ENCODE measurements around the gene INCA1.

Gene INCA1

DNA sequence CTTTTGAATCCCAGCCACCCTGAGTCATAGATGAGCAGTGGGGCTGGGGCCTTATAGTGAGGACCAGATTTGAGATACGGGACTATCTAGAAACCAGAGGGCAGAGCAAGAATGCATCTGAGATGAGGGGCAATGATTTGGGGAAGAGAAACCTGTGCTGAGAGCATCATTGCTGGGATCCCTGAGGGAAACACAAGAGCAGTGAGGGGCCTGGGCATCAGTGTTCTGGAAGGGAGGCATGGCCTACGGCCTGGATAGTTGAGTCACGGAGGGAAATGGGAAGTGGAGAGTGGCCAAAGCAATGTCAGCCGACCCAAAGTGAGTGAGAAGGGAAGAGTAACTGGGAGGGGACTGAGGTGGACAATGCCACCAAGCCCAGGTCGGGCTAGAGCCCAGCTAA, 15.0 kb downstream of the INCA1 start:
- TF ChIP-seq, protein P1, sequence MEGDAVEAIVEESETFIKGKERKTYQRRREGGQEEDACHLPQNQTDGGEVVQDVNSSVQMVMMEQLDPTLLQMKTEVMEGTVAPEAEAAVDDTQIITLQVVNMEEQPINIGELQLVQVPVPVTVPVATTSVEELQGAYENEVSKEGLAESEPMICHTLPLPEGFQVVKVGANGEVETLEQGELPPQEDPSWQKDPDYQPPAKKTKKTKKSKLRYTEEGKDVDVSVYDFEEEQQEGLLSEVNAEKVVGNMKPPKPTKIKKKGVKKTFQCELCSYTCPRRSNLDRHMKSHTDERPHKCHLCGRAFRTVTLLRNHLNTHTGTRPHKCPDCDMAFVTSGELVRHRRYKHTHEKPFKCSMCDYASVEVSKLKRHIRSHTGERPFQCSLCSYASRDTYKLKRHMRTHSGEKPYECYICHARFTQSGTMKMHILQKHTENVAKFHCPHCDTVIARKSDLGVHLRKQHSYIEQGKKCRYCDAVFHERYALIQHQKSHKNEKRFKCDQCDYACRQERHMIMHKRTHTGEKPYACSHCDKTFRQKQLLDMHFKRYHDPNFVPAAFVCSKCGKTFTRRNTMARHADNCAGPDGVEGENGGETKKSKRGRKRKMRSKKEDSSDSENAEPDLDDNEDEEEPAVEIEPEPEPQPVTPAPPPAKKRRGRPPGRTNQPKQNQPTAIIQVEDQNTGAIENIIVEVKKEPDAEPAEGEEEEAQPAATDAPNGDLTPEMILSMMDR (IDR thresholded peaks at IDR 0.05; ENCODE audit: low read depth, low read length, poor library complexity, severe bottlenecking), result no peak
- no peak for TF ChIP-seq EZH2phosphoT487 (IDR thresholded peaks at IDR 0.05; ENCODE audit: borderline replicate concordance, low read length)
- Histone ChIP-seq H4K20me1 (ENCODE audit: control insufficient read depth, insufficient read depth, low read depth, low read length) (no peaks in the 10 kb centered on the region), H3K9me2 (replicated peaks; ENCODE audit: control insufficient read depth, low read length) (no peaks in the 10 kb centered on the region), H3K36me3 (ENCODE audit: control insufficient read depth, low read length) (peaks cover 53% of the 10 kb centered on the region), H3F3A (ENCODE audit: control insufficient read depth, insufficient read depth) (peaks cover 4% of the 10 kb centered on the region; the same call in 1 of the 2 replicates), H3K9me3 (ENCODE audit: control insufficient read depth, insufficient read depth, low read length) (no peaks in the 10 kb centered on the region), H3K4me2 (ENCODE audit: low read length) (no peak overlapping the region), H3K4me3 (ENCODE audit: low read length) (no peak overlapping the region), H3K27ac (ENCODE audit: low read depth, low read length) (no peak overlapping the region), H3K4me1 (ENCODE audit: control insufficient read depth, low read length) (peaks cover 40% of the 10 kb centered on the region), H3K27me3 (ENCODE audit: control insufficient read depth, low read length) (no peaks in the 10 kb centered on the region), H3K79me2 (ENCODE audit: control insufficient read depth, low read length) (peaks cover 16% of the 10 kb centered on the region)

DNA sequence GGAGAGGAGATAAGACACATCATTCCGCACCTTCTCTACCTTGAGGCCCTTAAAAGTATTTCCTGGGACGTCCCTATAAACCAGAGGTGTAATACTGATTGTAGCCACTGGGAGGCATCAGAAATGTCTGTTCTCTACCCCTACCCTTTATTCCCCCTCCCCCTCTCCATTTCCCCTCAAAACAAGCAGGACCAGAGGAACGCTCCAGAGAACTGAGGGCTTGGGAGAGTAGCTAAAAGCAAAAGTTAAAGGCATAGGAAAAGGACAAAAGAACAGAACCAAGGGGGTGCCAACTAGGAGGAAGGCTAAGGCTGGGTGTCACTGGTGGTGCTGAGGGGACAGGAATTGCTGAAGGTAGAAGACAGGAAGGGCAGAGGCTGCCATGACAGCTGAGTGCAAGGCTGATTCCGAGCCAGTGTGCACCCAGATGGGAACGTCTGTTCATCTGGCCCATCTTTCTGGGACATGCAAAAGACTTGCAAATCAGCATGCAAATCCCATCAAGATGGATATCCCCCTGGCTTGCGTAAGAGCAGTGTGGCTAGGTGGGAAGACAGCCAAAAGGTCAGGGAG, 16.6 kb downstream of the INCA1 start:
- 0 out of 2 replicates have a peak overlapping the region, but pooled peaks have one; percentile 8 for H3K4me3 ChIP-seq (ENCODE audit: low read length)
- H3K9me2 ChIP-seq (replicated peaks; ENCODE audit: control insufficient read depth, low read length), result no peaks in the 10 kb centered on the region
- TF ChIP-seq EZH2phosphoT487 (IDR thresholded peaks at IDR 0.05; ENCODE audit: borderline replicate concordance, low read length), result no peak
- TF ChIP-seq, protein P1 (IDR thresholded peaks at IDR 0.05; ENCODE audit: low read depth, low read length, poor library complexity, severe bottlenecking), result peak; percentile 74
- H4K20me1 ChIP-seq (ENCODE audit: control insufficient read depth, insufficient read depth, low read depth, low read length), result no peaks in the 10 kb centered on the region
- H3K27ac ChIP-seq (ENCODE audit: low read depth, low read length), result peak overlapping the region; percentile 2; the same call in 1 of the 2 replicates
- H3K4me1 ChIP-seq (ENCODE audit: control insufficient read depth, low read length), result peaks cover 29% of the 10 kb centered on the region
- H3K79me2 ChIP-seq (ENCODE audit: control insufficient read depth, low read length), result no peaks in the 10 kb centered on the region; the same call in 1 of the 2 replicates
- H3K4me2 ChIP-seq (ENCODE audit: low read length), result peak overlapping the region; percentile 54
- H3K27me3 ChIP-seq (ENCODE audit: control insufficient read depth, low read length), result no peaks in the 10 kb centered on the region
- H3K9me3 ChIP-seq (ENCODE audit: control insufficient read depth, insufficient read depth, low read length), result no peaks in the 10 kb centered on the region
- H3K36me3 ChIP-seq (ENCODE audit: control insufficient read depth, low read length), result peaks cover 60% of the 10 kb centered on the region
- H3F3A ChIP-seq (ENCODE audit: control insufficient read depth, insufficient read depth), result peaks cover 4% of the 10 kb centered on the region; the same call in 1 of the 2 replicates

DNA sequence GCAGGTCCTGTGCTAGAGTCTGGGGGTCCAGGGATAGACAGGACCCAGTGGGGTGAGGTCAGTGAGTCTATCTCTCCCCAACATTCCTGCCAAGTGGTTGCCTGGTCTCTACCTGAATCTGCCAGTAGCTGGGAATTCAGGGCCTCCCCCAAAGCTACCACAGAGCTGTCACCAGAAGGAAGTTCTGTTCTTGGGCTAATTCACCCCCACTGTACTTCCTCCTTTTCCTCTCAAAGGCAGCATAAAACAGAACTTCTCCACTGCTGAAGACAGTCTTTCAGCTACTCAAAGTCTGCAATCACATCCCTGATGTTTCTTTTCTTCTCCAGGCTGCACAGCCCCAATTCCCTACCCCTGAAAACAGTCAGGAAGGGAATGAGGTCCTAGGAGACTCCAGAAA, 18.6 kb downstream of the INCA1 start:
- Histone ChIP-seq H3K79me2 (ENCODE audit: control insufficient read depth, low read length) (no peaks in the 10 kb centered on the region), H3K9me2 (replicated peaks; ENCODE audit: control insufficient read depth, low read length) (no peaks in the 10 kb centered on the region), H3K4me3 (ENCODE audit: low read length) (no peak overlapping the region), H3K9me3 (ENCODE audit: control insufficient read depth, insufficient read depth, low read length) (no peaks in the 10 kb centered on the region), H3K27me3 (ENCODE audit: control insufficient read depth, low read length) (no peaks in the 10 kb centered on the region), H3K4me2 (ENCODE audit: low read length) (no peak overlapping the region), H3F3A (ENCODE audit: control insufficient read depth, insufficient read depth) (peaks cover 4% of the 10 kb centered on the region; the same call in 1 of the 2 replicates), H4K20me1 (ENCODE audit: control insufficient read depth, insufficient read depth, low read depth, low read length) (no peaks in the 10 kb centered on the region), H3K27ac (ENCODE audit: low read depth, low read length) (no peak overlapping the region), H3K4me1 (ENCODE audit: control insufficient read depth, low read length) (peaks cover 29% of the 10 kb centered on the region), H3K36me3 (ENCODE audit: control insufficient read depth, low read length) (peaks cover 69% of the 10 kb centered on the region)
- no peak for TF ChIP-seq EZH2phosphoT487 (IDR thresholded peaks at IDR 0.05; ENCODE audit: borderline replicate concordance, low read length)
- TF ChIP-seq, protein P1 (IDR thresholded peaks at IDR 0.05; ENCODE audit: low read depth, low read length, poor library complexity, severe bottlenecking), result no peak
